ENCODE results near the gene PSPN.

GRCh38 chr19:6402837-6403608 is 27.3 kb upstream of the PSPN start:
- TF ChIP-seq EZH2 (IDR thresholded peaks at IDR 0.05; ENCODE audit: insufficient read depth, poor library complexity, severe bottlenecking) (no peak), EZH2phosphoT487 (IDR thresholded peaks at IDR 0.05; ENCODE audit: insufficient read depth, low read depth) (no peak)

Measured in GM23248 (cell line).